Stimulated activated CD8-positive, alpha-beta memory T cell treated with anti-CD3 and anti-CD28 coated beads, Interleukin-15, amount 100 ng/mL, for 4 hours (primary cell): ENCODE results near the gene GNAS.
"Not testable (repeated sequence)": the region's sequence is repeated elsewhere in the genome, so short reads cannot be mapped to it uniquely, and the experiment has no call there.

Experiments
- DNase-seq, 2 donors: peaks; one replicate each; pipeline ENCODE4 v3.0.0-alpha.2; 2020; ENCODE audit warnings: low read depth in 2 of 2

GNAS gene

DNA sequence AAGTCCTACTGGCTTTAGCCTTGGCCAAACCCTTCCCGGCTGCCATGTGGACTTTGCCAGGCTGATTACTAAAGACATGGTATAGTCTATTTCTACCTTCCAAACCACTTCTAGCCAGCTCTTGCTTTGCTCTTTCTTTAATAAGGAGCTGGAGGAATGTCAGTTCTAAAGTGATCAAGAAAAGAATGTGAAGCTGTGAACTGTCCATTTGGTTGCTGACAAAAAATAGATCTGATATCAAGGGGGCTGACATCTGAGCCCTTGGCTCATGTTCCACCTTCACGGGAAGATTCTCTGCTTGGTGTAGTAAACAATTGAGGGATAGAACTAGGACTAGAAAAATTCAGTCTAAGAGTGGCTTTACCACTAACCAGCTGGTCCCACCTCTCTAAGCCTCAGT, 24.4 kb upstream of the GNAS start:
- DNase-seq = no peak

DNA sequence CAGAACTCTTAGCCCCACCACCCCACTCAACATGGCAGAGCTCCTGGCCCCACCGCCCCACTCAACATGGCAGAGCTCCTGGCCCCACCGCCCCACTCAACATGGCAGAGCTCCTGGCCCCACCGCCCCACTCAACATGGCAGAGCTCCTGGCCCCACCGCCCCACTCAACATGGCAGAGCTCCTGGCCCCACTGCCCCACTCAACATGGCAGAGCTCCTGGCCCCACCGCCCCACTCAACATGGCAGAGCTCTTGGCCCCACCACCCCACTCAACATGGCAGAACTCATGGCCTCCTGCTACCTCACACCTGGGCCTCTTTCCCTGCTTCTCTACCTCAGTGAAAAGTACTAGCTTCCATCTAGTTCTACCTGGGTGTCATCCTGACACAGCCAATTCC, 23.7 kb upstream of the GNAS start:
- not testable (repeated sequence) for DNase-seq

- no peak for DNase-seq
Observed at GRCh38 chr20:58829531-58829941, 23.0 kb upstream of the GNAS start.

DNA sequence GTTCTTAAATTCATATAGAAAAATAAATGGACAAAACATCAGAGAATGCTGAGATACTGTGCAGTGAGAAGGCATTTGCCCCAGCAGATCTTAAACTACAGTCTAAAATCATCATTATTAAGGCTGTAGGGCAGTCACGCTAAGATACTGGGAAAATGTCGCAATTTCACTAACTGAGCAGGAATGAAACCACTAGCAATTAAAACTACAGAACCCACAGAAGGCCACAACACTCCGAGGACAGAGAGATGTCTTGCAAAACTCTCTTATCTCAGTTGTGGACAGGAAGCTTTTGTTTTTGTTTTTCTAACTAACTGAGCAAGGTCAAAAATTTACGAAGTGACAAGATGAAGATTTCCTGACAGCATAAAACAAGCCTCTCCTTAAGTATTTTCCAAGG, 20.1 kb upstream of the GNAS start:
- no peak for DNase-seq

GRCh38 chr20:58833921-58834320, 18.6 kb upstream of the GNAS start:
- no peak for DNase-seq

- no peak for DNase-seq
Observed at GRCh38 chr20:58835231-58835630, 17.3 kb upstream of the GNAS start.

- DNase-seq = no peak
Observed at GRCh38 chr20:58836616-58837204, 15.8 kb upstream of the GNAS start.

GRCh38 chr20:58837717-58838116, 14.8 kb upstream of the GNAS start:
- DNase-seq = no peak

- DNase-seq = no peak
Observed at GRCh38 chr20:58838174-58838573, 14.3 kb upstream of the GNAS start.

DNA sequence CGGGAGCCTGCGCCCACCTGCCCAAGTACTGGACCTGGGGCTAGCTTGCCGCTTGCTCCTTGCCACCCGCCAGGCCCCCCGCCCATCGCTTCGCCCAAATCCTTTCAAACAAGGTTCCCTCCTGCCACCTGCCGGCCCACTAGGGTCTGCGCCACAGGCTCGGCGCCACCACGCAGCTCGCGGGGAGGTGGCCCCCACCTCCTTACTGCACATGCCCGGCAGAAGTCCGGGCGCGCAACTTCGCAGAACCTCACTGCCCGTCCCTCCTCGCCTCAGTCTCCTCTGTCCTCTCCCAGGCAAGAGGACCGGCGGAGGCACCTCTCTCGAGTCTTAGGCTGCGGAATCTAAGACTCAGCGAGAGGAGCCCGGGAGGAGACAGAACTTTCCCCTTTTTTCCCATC, 13.0 kb upstream of the GNAS start:
- no peak for DNase-seq

DNA sequence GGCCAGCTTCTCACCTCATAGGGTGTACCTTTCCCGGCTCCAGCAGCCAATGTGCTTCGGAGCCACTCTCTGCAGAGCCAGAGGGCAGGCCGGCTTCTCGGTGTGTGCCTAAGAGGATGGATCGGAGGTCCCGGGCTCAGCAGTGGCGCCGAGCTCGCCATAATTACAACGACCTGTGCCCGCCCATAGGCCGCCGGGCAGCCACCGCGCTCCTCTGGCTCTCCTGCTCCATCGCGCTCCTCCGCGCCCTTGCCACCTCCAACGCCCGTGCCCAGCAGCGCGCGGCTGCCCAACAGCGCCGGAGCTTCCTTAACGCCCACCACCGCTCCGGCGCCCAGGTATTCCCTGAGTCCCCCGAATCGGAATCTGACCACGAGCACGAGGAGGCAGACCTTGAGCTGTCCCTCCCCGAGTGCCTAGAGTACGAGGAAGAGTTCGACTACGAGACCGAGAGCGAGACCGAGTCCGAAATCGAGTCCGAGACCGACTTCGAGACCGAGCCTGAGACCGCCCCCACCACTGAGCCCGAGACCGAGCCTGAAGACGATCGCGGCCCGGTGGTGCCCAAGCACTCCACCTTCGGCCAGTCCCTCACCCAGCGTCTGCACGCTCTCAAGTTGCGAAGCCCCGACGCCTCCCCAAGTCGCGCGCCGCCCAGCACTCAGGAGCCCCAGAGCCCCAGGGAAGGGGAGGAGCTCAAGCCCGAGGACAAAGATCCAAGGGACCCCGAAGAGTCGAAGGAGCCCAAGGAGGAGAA, 12.3 kb upstream of the GNAS start:
- DNase-seq = no peak

DNA sequence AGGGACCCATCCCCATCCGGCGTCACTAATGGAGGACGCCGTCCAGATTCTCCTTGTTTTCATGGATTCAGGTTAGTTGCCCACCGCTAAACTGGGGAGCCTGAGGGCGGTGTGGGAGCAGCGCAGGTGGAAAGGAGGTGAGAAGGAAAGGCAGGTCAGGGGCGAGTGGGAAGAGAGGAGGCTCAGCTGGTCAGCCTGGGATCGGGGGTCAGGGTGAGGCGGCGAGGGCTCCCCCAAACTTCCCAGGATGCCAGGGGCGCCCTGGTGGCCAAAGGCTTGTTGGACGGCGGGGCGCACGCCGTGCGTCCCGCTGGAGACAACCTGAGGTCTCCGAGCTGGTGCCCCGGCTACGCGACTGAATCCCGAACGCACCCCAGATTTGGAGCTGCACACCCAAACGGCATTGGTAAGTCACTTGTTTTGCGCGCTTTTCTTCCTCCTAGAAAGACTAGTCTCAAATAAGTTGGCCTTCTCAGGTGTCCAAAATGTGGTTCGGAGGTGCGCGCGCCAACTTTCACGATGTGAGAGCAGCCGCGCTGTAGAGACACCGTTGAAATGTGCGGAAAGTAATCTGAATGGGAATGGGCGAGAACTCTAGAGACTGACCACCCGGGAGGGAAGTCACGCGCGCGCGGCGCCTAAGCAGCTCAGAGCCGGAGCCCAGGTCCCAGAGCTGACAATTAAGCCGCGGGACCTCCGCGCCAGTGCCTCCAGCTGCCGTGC, 11.5 kb upstream of the GNAS start:
- DNase-seq = no peak

DNA sequence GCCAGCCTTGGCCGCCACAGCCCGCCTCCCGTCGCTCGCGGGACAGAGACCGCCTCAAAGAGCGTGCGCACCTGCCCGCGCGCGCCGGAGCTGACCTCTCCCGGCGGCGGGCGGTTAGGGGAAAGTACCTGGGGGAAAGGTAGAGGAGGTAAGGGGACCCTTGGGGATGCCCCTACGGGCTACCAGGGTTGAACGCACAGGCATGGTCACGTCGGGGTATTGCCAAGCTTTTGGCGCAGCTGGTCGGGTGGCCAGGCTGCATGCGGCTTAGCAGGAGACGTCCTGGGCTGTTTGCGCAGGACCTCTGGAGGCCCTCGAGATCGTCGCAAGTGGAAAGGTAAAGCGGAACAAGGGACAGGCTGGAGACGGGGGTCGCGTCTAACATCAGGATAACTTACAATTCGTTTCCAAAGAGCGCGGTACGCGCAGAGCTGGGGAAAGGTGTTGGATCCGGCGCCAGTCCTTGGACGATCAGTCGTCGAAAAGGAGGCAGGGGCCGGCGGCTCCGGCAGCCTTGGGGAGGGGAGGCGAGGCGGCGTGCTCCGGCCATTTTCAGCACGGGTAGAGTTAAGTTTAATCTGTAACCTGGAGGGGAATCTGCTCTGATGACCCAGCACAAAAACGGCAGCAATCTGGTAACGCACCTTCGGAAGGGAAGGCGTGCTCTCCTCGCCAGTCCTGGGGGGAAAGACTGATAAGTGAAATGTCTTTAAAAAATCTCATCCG, 10.8 kb upstream of the GNAS start:
- DNase-seq = no peak

DNA sequence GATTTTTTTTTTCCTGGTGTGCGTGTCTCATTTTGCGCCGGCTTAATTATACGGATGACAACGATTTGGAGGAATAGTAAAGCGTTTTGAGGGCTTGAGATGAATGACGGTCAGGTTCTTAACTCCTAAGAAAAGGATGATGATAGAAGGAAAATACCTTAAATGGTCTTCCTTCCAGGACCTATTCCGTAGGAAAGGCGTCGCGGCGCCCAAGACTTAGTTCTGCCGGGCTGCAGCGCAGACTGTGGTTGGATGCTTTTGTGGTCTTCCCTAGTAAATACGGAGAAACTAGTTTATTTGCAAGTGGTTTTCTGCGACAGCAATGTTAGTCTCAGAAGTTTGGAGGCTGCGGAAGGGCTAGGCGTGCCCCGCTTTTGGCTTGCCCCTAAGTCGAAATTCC, 10.2 kb upstream of the GNAS start:
- no peak for DNase-seq

DNA sequence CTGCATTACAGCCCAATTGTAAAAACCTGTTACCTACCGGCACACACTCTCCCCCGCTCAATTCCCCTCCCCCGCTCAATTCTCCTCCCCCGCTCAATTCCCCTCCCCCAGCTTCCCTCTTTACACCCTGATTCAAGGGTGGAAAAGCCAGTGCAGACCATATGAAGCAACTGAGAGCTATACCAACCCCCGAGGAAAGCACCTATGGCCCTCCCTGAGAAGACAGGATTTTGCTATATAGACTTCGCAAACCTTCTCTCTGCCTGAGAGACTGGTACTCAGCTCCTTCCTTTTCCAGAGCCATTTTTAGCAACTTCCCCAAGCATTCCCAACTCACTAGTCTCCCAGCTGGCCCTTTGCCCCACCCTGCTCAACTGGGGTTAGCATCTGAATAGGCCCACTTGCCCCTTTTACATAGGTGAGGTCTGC, 9.4 kb upstream of the GNAS start:
- no peak for DNase-seq

- DNase-seq = no peak
Observed at GRCh38 chr20:58845706-58846105, 6.8 kb upstream of the GNAS start.

GRCh38 chr20:58847463-58847862, 5.1 kb upstream of the GNAS start:
- DNase-seq = no peak

- DNase-seq = peak; percentile 47 to 65
Observed at GRCh38 chr20:58850693-58851174, 1.8 kb upstream of the GNAS start, which contains the start of gene GNAS-AS1. Gene GNAS-AS1, minus strand, starts transcription at chr20:58850902.

GRCh38 chr20:58851221-58851968, 1.1 kb upstream of the GNAS start:
- no peak for DNase-seq

- no peak for DNase-seq
Observed at GRCh38 chr20:58851969-58852458, 502 bp upstream of the GNAS start.

DNA sequence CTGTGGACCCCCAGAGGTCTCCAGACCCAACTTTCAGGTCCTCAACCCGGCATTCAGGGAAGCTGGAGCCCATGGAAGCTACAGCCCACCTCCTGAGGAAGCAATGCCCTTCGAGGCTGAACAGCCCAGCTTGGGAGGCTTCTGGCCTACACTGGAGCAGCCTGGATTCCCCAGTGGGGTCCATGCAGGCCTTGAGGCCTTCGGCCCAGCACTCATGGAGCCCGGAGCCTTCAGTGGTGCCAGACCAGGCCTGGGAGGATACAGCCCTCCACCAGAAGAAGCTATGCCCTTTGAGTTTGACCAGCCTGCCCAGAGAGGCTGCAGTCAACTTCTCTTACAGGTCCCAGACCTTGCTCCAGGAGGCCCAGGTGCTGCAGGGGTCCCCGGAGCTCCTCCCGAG, 950 bp downstream of the GNAS start:
- no peak for DNase-seq
